Fibroblast of lung (primary cell): Measurements from ENCODE around the gene PRICKLE4. TPM values are rescaled to one million over a fixed set of nuclear protein-coding genes. Genes with fewer than 3 reads are reported as not detected.
A peak's percentile ranks its signal among the peaks of the same experiment; 100 is the strongest.

ENCODE experiments used
- DNase-seq, 2 donors: peaks; one replicate each; pipeline versions ENCODE4 v3.0.0 to v3.0.0-alpha.2; 2010; ENCODE audit warnings: low read depth in 2 of 2
- H2AFZ ChIP-seq: 2 replicates; pipeline ENCODE4 v1.5.1; 2012; ENCODE audit warnings: low read length, control low read depth, inconsistent platforms
- H3K27ac ChIP-seq: 2 replicates; pipeline ENCODE4 v1.5.1; 2011; ENCODE audit warnings: low read length, control low read depth; ENCODE audit not compliant: insufficient read depth
- H3K27me3 ChIP-seq: 2 replicates; pipeline ENCODE4 v1.5.1; 2011; ENCODE audit warnings: mild to moderate bottlenecking, low read length; ENCODE audit not compliant: control insufficient read depth, insufficient read depth
- H3K36me3 ChIP-seq: 2 replicates; pipeline ENCODE4 v1.5.1; 2011; ENCODE audit warnings: low read length; ENCODE audit not compliant: control insufficient read depth, insufficient read depth
- H3K4me1 ChIP-seq: 2 replicates; pipeline ENCODE4 v1.5.1; 2011; ENCODE audit warnings: low read length; ENCODE audit not compliant: control insufficient read depth, insufficient read depth; ENCODE audit errors: extremely low read depth
- H3K4me2 ChIP-seq: 2 replicates; pipeline ENCODE4 v1.5.1; 2011; ENCODE audit warnings: low read length, control low read depth; ENCODE audit not compliant: insufficient read depth; ENCODE audit errors: extremely low read depth
- H3K4me3 ChIP-seq, 4 experiments: fragments of 200-600 bp in 1 of 4; sonication (generic) in 1 of 4; replicated peaks in 1 of 4; 2 replicates each; pipeline ENCODE4 v1.5.1; 2011 to 2016; ENCODE audit warnings: low read length in 4 of 4, low read depth in 3 of 4, mild to moderate bottlenecking in 3 of 4, control low read depth in 2 of 4, inconsistent platforms in 1 of 4, mixed read lengths in 1 of 4; ENCODE audit not compliant: insufficient read depth in 1 of 4; ENCODE audit errors: control extremely low read depth in 1 of 4
- H3K79me2 ChIP-seq: 2 replicates; pipeline ENCODE4 v1.5.1; 2012; ENCODE audit warnings: mild to moderate bottlenecking, low read length, inconsistent platforms; ENCODE audit not compliant: control insufficient read depth, insufficient read depth
- H3K9ac ChIP-seq: 2 replicates; pipeline ENCODE4 v1.5.1; 2011; ENCODE audit warnings: mild to moderate bottlenecking, low read length, control low read depth; ENCODE audit not compliant: insufficient read depth
- H3K9me3 ChIP-seq: 2 replicates; pipeline ENCODE4 v1.5.1; 2012; ENCODE audit warnings: low read depth, low read length; ENCODE audit not compliant: control insufficient read depth, insufficient read depth
- H4K20me1 ChIP-seq: 2 replicates; pipeline ENCODE4 v1.5.1; 2011; ENCODE audit warnings: low read length; ENCODE audit not compliant: control insufficient read depth, insufficient read depth; ENCODE audit errors: extremely low read depth
- EZH2 ChIP-seq: IDR thresholded peaks from 2 replicates; pipeline ENCODE4 v1.5.1; 2012; ENCODE audit warnings: low read length, control low read depth, mild to moderate bottlenecking; ENCODE audit errors: missing control alignments
- polyA plus RNA-seq, 2 donors: library from polyadenylated mRNA; depleted of rRNA in 1 of 2; stranded (reverse) in 1 of 2; unstranded in 1 of 2; fragments of >200 nt; gene quantifications; 2 replicates each; pipeline ENCODE4 v1.2.1, GENCODE V29; 2011 to 2012; ENCODE audit warnings: missing spikeins in 1 of 2
- total RNA-seq: library from RNA; depleted of rRNA; stranded (reverse); fragments of >200 nt; gene quantifications from 2 replicates; pipeline ENCODE4 v1.2.1, GENCODE V29; 2014
- TF ChIP-seq, protein P1 (sequence below), 2 donors: IDR thresholded peaks in 1 of 2; conservative IDR thresholded peaks in 1 of 2; 1 replicate in 1 of 2; 2 replicates in 1 of 2; pipeline ENCODE4 v1.5.1; 2011 to 2012; ENCODE audit warnings: low read length in 2 of 2, control low read depth in 1 of 2, inconsistent platforms in 1 of 2, low read depth in 1 of 2, mild to moderate bottlenecking in 1 of 2

Gene PRICKLE4
- total and polyA plus RNA-seq, 2 donors (not counting 1 experiment from before 2014, with no cell fraction given): 0.08 TPM; not detected in 1

DNA sequence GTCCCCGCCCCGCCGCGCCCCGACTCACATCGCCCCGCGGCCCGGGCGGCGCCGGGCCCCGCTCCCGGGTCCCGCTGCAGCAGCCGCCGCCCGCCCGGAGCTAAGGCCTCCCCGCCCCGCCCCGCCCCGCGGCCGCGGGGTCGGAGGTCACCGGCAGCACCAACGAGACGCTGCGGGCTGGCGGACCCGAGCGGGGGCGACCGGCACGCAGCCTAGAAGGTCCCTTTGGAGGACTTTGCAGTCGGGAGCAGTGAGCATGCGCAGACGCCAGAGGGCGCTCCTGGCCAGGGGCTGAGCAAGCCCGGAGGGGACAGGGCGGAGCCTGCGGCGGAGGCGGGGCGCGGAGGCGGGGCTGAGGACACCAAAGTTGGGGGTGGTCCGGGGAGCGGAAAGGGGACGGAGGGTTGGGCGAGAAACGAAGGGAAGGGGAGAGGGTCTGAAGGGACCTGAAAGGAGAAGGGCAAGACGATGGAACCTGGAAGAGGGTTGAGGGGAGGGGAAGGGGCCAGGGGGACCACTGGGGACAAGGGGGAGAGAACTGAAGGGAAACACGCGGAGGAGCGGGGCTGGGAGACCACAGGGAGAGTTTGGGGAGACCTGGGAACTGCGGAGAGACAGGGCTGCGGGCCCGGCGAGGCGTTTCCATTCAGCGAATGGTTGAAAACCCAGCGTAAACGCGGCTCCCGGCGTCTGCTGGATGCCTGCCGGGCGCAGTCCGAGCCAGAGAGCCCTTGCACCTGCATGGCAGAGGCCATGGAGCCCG lies 613 bp upstream of the PRICKLE4 start, which contains the start of gene FRS3:
Gene FRS3, minus strand, starts transcription at position 113 of the 763 bp plus-strand sequence. CDS start 2,913 bp downstream, outside the sequence.
- Histone ChIP-seq H3K4me2 (peak within 1 kb of the TSS; percentile 88), H3K9me3 (no peaks in the 10 kb centered on the region), H3K27me3 (no peaks in the 10 kb centered on the region), H3K4me3 (peak within 1 kb of the TSS; percentile 63 to 88 (median 72)), H4K20me1 (no peaks in the 10 kb centered on the region), H3K36me3 (peaks cover 8% of the 10 kb centered on the region), H3K27ac (peak within 1 kb of the TSS; percentile 6), H3K79me2 (no peaks in the 10 kb centered on the region), H3K9ac (peak within 1 kb of the TSS; percentile 44), H3K4me1 (peaks cover 3% of the 10 kb centered on the region), H2AFZ (peak within 1 kb of the TSS; percentile 78)
- no peak for TF ChIP-seq EZH2
- TF ChIP-seq, protein P1, sequence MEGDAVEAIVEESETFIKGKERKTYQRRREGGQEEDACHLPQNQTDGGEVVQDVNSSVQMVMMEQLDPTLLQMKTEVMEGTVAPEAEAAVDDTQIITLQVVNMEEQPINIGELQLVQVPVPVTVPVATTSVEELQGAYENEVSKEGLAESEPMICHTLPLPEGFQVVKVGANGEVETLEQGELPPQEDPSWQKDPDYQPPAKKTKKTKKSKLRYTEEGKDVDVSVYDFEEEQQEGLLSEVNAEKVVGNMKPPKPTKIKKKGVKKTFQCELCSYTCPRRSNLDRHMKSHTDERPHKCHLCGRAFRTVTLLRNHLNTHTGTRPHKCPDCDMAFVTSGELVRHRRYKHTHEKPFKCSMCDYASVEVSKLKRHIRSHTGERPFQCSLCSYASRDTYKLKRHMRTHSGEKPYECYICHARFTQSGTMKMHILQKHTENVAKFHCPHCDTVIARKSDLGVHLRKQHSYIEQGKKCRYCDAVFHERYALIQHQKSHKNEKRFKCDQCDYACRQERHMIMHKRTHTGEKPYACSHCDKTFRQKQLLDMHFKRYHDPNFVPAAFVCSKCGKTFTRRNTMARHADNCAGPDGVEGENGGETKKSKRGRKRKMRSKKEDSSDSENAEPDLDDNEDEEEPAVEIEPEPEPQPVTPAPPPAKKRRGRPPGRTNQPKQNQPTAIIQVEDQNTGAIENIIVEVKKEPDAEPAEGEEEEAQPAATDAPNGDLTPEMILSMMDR (conservative IDR thresholded peaks at IDR 0.05 in 1 of 2, IDR thresholded peaks at IDR 0.05 in 1 of 2; ENCODE audit: low read depth in 1 of 2, low read length in 2 of 2): peak; percentile 84 to 89
- peak; percentile 84 to 96 for DNase-seq

DNA sequence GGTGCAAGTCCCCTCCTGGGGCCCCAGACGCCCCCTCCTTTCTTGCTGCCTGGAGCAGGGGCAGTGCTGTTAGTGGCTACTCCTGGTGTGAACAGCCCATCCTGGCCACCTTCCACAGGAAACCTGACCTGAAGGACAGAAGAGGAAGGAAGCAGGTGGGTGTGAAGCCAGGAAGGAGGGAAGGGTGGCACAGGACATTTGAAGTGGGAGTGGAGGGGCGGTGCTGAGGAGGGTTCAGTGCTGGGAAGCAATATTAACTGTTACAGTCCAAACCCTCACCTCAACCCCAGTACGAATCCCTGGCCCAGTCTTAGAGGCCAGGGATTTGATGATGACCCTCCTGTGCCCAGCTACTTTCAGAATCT lies 766 bp downstream of the PRICKLE4 start:
- Histone ChIP-seq H3K79me2 (no peaks in the 10 kb centered on the region), H3K9me3 (no peaks in the 10 kb centered on the region), H2AFZ (no peak overlapping the region), H3K36me3 (peaks cover 3% of the 10 kb centered on the region), H3K4me2 (peak overlapping the region; percentile 61), H3K27me3 (no peaks in the 10 kb centered on the region), H3K9ac (no peak overlapping the region), H4K20me1 (no peaks in the 10 kb centered on the region), H3K4me1 (peaks cover 7% of the 10 kb centered on the region), H3K4me3 (peak overlapping the region in 3 of 4 experiments; percentile 18 to 73 (median 50)), H3K27ac (no peak overlapping the region)
- DNase-seq: no peak
- no peak for TF ChIP-seq EZH2
- TF ChIP-seq, protein P1 (conservative IDR thresholded peaks at IDR 0.05 in 1 of 2, IDR thresholded peaks at IDR 0.05 in 1 of 2; ENCODE audit: low read depth in 1 of 2, low read length in 2 of 2): no peak

DNA sequence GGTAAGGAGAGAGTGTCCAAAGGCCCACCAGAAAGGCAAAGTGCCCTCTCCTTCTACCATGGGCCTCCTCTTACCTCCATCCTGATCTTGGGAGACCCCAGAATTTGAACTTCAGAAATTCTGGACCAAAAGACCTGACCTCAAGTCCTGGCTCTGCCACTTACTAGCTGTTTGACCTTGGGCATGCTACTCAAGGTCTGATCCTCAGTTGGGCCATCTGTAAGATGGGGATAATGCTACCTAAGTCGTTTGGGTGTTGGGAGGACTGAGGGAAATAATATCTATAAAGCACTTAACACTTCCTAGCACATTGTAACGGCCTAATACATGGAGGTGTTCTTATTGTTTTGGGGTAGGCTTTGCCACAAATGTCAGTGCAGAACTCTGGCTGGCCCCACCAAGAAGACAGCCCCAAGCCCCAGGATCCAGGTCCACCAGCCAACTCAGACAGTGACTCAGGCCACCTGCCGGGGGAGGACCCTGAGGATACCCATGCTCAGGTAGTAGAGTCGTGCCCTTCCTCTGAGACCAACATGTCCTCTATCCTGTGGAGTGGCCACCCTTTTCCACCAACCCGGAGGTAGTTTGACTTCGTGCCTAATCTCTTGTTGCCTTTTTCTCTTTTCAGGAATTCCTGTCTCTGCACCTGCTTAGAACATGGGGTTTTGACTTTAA lies 2.7 kb downstream of the PRICKLE4 start:
- Histone ChIP-seq H3K9me3 (no peaks in the 10 kb centered on the region), H3K27me3 (no peaks in the 10 kb centered on the region), H3K4me3 (no peak overlapping the region), H3K4me1 (peaks cover 7% of the 10 kb centered on the region), H3K27ac (no peak overlapping the region), H2AFZ (no peak overlapping the region), H3K79me2 (peaks cover 4% of the 10 kb centered on the region), H3K36me3 (no peaks in the 10 kb centered on the region), H4K20me1 (no peaks in the 10 kb centered on the region), H3K4me2 (no peak overlapping the region), H3K9ac (no peak overlapping the region)
- TF ChIP-seq, protein P1 (conservative IDR thresholded peaks at IDR 0.05 in 1 of 2, IDR thresholded peaks at IDR 0.05 in 1 of 2; ENCODE audit: low read depth in 1 of 2, low read length in 2 of 2): no peak
- TF ChIP-seq EZH2: no peak
- no peak for DNase-seq
